ENCODE measurements around the gene TNIP3. TPM values are rescaled to one million over a fixed set of nuclear protein-coding genes. Genes with fewer than 3 reads are reported as not detected.

TNIP3 gene, protein sequence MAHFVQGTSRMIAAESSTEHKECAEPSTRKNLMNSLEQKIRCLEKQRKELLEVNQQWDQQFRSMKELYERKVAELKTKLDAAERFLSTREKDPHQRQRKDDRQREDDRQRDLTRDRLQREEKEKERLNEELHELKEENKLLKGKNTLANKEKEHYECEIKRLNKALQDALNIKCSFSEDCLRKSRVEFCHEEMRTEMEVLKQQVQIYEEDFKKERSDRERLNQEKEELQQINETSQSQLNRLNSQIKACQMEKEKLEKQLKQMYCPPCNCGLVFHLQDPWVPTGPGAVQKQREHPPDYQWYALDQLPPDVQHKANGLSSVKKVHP
- total RNA-seq (2022; extraction: Qiagen RNA extraction) = 0.14 to 0.66 TPM (median 0.53 TPM) in 5 replicates

DNA sequence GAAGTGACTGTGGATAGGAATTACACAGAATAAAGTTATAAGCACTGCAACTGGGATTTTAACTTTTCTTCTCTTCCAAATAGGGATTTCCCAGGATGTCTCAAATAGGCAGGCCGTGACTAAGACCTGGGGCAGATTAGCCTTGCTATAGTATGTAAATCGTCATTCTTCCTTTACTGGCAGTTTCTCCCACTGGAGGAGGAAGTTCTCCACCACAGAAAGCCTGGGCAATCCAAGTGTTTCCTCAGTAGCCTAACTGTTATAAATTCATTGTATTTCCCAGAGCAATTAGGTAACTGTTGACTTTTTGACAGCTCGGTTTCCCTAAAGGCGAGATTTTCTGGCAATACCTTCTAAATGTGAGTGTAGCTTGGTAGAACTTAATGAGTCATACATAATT, at the start of gene TNIP3:
TSS of gene TNIP3 (minus strand) at position 31 of the 400 bp plus-strand sequence. CDS start 196 bp downstream, outside the sequence.

Other genes starting within 250 kb of the TNIP3 start
- 3.3 to 4.8 TPM (median 4.2 TPM) in 5 replicates for gene PRDM5, start 241.6 kb downstream of the TNIP3 start, total RNA-seq (2022; extraction: Qiagen RNA extraction)
- not detected in 5 replicates for gene NDNF, start 91.8 kb downstream of the TNIP3 start, total RNA-seq (2022; extraction: Qiagen RNA extraction)
- 0.07 to 0.08 TPM in 2 of 5 replicates, not detected in the others for gene QRFPR, start 216.7 kb upstream of the TNIP3 start, total RNA-seq (2022; extraction: Qiagen RNA extraction)